ACC112 (cell line): ENCODE data around the gene ATP11A.

Source experiments
- H2AFZ ChIP-seq: fragments of 200-600 bp; sonication (generic); one replicate; pipeline ENCODE4 v1.6.0; 2017; ENCODE audit warnings: antibody characterized with exemption, low read length; ENCODE audit not compliant: unreplicated experiment
- H3K27ac ChIP-seq: fragments of 200-600 bp; sonication (generic); 2 replicates; pipeline ENCODE4 v1.5.1; 2014; ENCODE audit warnings: low read depth, mild to moderate bottlenecking, antibody characterized with exemption, low read length, moderate library complexity
- H3K27me3 ChIP-seq: fragments of 200-600 bp; sonication (generic); 2 replicates; pipeline ENCODE4 v1.6.1; 2014; ENCODE audit warnings: mild to moderate bottlenecking, antibody characterized with exemption, low read length, moderate library complexity, mixed read lengths; ENCODE audit not compliant: insufficient read depth
- H3K36me3 ChIP-seq: fragments of 200-600 bp; sonication (generic); 2 replicates; pipeline ENCODE4 v1.6.1; 2016; ENCODE audit warnings: mild to moderate bottlenecking, antibody characterized with exemption, low read length, moderate library complexity, mixed read lengths; ENCODE audit not compliant: insufficient read depth
- H3K4me1 ChIP-seq: fragments of 200-600 bp; sonication (generic); one replicate; pipeline ENCODE4 v1.6.1; 2016; ENCODE audit warnings: low read length, mixed read lengths; ENCODE audit not compliant: insufficient read depth, unreplicated experiment, control insufficient read depth
- H3K4me3 ChIP-seq: fragments of 200-600 bp; sonication (generic); 2 replicates; pipeline ENCODE4 v1.5.1; 2014; ENCODE audit warnings: mild to moderate bottlenecking, low read depth, low read length
- H3K79me2 ChIP-seq: fragments of 200-600 bp; sonication (generic); one replicate; pipeline ENCODE4 v1.6.0; 2016; ENCODE audit warnings: low read length; ENCODE audit not compliant: control insufficient read depth, unreplicated experiment, insufficient read depth

Gene ATP11A

DNA sequence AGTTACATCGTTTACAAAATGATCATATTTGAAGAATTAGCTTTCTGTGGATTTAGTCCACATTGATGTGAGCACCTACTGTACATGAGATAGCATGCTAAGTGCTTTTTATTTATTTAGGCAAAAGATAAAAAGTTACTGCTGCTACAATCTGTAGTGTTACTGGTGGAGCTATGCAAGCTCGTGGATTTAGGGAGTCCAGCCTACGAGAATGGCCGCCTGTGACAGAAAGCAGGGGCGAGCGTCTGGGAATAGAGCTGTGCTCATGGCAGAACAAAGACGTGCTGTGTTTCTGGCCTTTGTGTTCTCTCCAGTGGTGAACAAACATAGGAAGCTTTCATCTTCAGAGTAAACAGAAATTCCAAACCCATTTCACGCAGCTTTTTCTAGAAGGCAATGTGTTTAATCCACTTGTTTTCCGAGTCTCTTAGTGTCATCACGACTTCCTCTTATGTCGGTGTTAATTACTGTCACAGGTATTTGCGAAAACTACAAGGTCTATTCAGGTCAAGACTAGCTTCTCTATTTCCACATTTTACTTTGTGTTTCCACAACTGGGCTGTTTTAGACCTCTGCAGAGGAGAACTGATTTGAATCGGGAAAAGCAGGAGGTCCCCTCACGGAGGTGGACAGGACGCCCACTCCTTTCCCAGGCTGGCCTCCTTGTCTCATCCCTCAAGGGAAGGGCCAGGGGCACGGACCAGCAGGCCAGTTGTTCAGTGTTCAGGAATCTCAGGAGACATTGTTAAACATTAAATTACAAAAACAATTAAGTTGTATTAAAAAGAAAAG is 67.3 kb downstream of the ATP11A start:
- Histone ChIP-seq H2AFZ (no peak overlapping the region), H3K27ac (no peak overlapping the region), H3K36me3 (no peaks in the 10 kb centered on the region), H3K4me1 (peaks cover 13% of the 10 kb centered on the region), H3K4me3 (no peak overlapping the region), H3K79me2 (no peaks in the 10 kb centered on the region), H3K27me3 (no peaks in the 10 kb centered on the region)

DNA sequence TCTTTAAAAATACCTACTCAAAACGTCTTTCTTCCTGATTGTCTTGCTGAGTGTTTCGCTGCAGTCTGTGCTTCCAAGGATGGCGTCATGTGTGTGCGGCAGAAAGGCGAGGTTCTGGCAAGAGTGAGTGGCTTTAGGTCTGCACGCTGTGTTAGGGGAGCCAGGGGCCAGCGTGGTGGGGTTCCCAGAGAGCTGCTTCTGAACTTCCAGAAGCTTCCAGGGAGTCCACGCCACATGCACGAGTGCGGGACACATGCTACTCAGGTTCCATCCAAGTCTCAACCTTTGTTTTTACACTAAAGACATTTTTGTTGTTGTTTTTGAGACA is 67.9 kb downstream of the ATP11A start:
- H3K79me2 ChIP-seq = no peaks in the 10 kb centered on the region
- no peaks in the 10 kb centered on the region for H3K27me3 ChIP-seq
- H3K36me3 ChIP-seq = no peaks in the 10 kb centered on the region
- H3K27ac ChIP-seq = no peak overlapping the region
- H3K4me3 ChIP-seq = no peak overlapping the region
- H3K4me1 ChIP-seq = peaks cover 14% of the 10 kb centered on the region
- H2AFZ ChIP-seq = no peak overlapping the region

DNA sequence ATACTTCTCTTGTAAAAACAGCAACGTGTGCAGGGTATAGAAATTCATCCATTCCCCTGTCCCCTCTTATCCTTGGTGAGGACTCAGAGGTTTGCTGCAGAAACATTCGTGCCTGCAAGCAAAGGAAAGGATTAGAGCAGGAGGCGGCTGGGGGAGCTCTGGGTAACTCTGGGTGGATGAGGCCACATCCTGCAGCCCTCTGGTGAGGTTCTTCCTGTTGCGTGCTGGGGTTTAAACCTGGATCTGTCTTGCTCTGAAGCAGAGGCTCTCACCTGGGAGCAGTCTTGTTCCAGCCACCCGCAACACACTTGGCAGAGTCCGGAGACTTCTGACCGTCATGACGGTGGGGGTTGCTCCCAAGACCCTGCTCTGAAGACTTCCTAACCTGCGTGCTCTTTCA is 69.2 kb downstream of the ATP11A start:
- no peaks in the 10 kb centered on the region for H3K36me3 ChIP-seq
- no peaks in the 10 kb centered on the region for H3K79me2 ChIP-seq
- H3K4me3 ChIP-seq = no peak overlapping the region
- H3K27ac ChIP-seq = no peak overlapping the region
- H3K4me1 ChIP-seq = peaks cover 14% of the 10 kb centered on the region
- no peak overlapping the region for H2AFZ ChIP-seq
- no peaks in the 10 kb centered on the region for H3K27me3 ChIP-seq

DNA sequence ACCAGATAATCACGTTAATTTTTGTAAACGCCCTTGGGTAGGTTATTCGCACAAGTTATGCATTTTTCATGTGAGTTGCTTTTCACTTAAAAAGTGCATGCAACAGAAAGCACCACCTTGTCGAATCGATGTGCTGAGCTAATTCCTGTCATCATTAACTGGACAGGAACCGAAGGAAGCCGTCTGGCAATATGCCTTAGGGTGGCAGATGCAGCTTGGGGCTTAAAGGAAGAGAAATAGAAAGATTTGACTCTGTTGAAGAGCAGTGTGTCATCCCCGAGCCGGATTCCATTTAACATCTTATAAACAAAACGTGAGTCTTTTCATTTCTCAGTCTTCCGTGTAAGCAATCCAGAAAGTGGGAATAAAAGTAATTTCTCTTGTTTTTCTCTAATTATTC is 70.0 kb downstream of the ATP11A start:
- Histone ChIP-seq H3K27ac (no peak overlapping the region), H3K4me1 (peaks cover 14% of the 10 kb centered on the region), H3K36me3 (no peaks in the 10 kb centered on the region), H2AFZ (no peak overlapping the region), H3K4me3 (no peak overlapping the region), H3K79me2 (no peaks in the 10 kb centered on the region), H3K27me3 (no peaks in the 10 kb centered on the region)

DNA sequence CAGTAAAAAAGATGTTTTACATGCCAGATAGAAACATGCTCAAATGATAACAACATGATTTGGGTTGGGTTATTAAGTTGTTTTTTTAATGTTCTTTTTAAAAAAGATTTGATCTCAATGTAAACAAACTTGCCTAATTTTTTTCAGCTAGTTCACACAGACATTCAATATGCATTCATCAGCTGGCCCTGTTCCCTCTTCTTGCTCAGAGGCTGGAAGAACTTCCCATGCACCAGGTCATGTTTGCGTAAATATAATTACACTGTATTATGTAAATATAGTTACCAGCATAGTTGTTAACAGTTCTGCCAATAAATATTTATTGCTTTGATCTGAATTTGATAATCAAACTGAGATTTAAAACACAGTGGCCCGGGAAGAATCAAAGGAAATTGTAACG is 70.6 kb downstream of the ATP11A start:
- H3K4me1 ChIP-seq = peaks cover 14% of the 10 kb centered on the region
- H3K27ac ChIP-seq = no peak overlapping the region
- no peaks in the 10 kb centered on the region for H3K27me3 ChIP-seq
- no peak overlapping the region for H2AFZ ChIP-seq
- H3K79me2 ChIP-seq = no peaks in the 10 kb centered on the region
- H3K36me3 ChIP-seq = no peaks in the 10 kb centered on the region
- H3K4me3 ChIP-seq = peak overlapping the region; percentile 69

DNA sequence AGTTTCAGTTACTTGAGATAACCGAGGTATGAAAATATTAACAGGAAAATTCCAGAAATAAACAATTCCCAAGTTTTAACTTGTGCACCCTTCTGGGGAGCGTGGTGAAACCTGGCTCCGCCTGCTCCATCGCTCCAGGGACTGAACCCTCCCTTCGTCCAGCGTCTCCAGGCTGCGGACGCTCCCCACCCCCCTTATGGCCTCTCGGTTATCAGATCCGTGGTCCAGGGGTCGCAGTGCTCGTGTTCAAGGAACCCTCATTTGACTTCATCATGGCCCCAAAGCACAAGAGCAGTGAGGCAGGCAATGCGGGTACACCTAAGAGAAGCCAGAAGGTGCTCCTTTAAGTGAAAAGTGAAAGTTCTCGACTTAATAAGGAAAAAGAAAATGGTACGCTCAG is 71.1 kb downstream of the ATP11A start:
- H3K4me1 ChIP-seq = peaks cover 14% of the 10 kb centered on the region
- H3K36me3 ChIP-seq = no peaks in the 10 kb centered on the region
- no peak overlapping the region for H2AFZ ChIP-seq
- H3K79me2 ChIP-seq = no peaks in the 10 kb centered on the region
- no peak overlapping the region for H3K27ac ChIP-seq
- peak overlapping the region; percentile 69 for H3K4me3 ChIP-seq
- no peaks in the 10 kb centered on the region for H3K27me3 ChIP-seq

DNA sequence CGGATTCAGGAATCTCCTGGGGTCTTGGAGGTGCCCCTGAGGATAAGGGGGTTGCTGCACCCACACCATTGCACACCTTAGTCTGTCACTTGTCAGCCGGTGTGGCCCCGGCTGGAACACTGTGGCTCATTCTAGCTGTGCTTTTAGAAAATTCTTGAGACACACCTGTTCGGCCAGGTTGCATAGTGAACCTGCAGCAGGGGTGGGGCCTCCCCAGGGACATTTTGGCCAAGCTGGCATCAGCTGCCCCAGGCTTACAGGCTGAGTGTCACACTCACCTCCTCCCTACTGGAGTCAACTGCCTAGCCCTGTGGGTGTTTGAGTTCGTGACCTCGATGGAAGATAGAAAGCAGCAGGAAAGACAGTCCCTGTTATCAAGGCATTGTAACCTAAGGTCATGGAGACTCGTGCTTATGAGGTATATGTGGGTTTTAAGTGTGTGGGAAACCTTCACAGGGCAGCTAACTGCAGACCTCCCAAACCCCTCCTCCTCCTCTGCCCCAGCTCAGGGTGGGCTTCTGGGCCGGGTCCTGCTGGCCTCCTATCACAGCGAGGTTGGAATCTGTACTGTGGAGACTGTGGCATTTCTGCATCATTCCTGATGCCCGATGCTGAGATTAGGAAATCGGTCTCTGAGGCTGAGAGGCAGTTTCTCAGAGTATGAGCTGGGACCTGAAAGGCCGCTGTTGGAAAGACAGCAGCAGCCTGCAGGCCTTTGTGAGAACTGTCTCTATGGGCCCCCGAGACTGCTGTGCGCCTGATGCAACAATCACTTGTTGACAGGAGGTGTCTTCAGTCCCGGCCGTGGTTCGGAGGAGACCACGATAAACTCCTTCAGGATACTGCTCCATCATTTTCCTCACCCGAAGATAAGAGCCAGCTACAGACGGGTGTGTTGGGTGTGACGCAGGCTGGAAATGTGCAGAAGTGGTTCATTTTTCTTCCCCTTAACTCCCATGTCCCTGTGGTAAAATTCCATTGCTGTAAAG is 72.2 kb downstream of the ATP11A start:
- H3K27me3 ChIP-seq = no peaks in the 10 kb centered on the region
- no peak overlapping the region for H2AFZ ChIP-seq
- H3K79me2 ChIP-seq = no peaks in the 10 kb centered on the region
- H3K4me1 ChIP-seq = peaks cover 14% of the 10 kb centered on the region
- H3K4me3 ChIP-seq = no peak overlapping the region
- H3K27ac ChIP-seq = no peak overlapping the region
- no peaks in the 10 kb centered on the region for H3K36me3 ChIP-seq

DNA sequence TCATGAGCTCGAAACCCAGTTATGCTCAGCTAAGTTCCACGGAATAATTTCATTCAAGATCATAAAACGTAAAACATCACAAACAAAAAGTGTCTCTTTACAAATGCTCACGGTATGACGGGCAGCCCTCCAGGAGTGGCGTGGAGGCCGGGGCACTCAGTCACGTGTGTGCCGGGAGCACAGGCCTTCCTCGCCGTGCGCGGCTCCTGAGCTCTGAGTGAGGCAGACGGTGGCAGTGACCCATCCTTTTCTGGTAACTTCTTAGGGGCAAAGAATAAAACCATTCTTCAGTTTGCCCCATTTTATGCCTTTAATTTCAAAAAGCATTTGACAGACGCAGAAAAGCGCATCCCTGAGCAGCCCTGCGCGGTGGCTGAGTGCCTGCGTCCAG is 72.8 kb downstream of the ATP11A start:
- Histone ChIP-seq H3K79me2 (no peaks in the 10 kb centered on the region), H3K27ac (no peak overlapping the region), H2AFZ (no peak overlapping the region), H3K36me3 (no peaks in the 10 kb centered on the region), H3K4me1 (peaks cover 14% of the 10 kb centered on the region), H3K27me3 (no peaks in the 10 kb centered on the region), H3K4me3 (no peak overlapping the region)

DNA sequence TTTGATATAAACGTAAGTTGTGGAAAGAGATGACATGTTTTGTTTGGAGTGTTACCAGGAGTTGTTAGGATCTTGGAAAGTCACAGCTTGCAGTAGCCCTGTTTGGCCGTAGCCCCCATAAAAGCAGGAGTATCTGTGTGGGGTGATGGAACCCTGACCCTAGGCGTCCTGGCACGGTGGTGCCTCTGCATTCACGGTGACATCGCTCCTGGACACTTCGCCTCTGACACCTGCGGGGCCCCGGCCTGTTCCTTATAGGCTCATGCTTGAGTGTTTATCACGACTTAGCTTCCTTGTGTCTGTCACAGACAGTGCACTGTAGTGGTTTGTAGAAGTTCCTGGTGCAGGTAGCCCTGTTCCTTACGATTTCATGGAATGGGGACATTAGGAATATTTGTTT is 74.2 kb downstream of the ATP11A start:
- H3K36me3 ChIP-seq = no peaks in the 10 kb centered on the region

DNA sequence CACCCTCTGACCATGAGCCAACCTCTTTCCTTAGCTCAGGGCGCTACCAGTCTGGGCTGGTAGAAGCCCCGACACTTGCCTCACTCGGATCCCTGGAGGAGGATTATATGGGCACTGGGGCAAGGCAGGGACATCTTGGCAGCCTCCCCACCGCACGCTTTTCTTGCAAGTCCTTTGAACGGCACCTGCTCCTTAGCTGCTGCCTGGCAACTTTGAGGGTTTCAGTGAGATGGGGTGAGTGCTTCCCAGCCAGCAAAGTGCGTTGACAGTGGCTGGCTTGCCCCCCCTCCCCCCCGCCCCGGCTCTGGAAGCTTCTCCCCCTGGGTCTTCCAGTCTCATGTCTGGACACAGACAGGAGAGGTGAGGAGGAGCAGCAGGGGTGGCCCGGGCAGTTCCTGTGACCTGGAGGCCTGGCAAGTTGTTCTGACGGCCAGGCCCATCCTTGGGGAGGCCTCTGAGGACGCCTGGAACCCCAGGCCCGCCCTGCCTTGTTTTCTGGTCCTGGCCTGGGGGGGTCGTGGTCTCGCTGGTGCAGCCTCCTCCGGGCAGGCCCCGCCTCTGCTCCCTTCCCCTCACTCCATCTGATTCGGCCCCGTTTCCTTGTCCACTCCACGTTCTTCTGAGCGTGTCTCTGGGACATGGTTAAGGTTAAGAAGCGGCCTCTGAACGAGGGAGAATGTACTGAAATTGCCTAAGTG is 75.2 kb downstream of the ATP11A start:
- Histone ChIP-seq H3K27me3 (no peaks in the 10 kb centered on the region), H3K4me1 (peaks cover 14% of the 10 kb centered on the region), H3K4me3 (no peak overlapping the region), H3K79me2 (no peaks in the 10 kb centered on the region), H3K27ac (no peak overlapping the region), H2AFZ (no peak overlapping the region), H3K36me3 (no peaks in the 10 kb centered on the region)

More for the DNA sequence above, 74.2 kb downstream of the ATP11A start:
- no peak overlapping the region for H3K27ac ChIP-seq
- H3K4me1 ChIP-seq = peaks cover 14% of the 10 kb centered on the region
- H3K4me3 ChIP-seq = no peak overlapping the region
- no peaks in the 10 kb centered on the region for H3K27me3 ChIP-seq
- H2AFZ ChIP-seq = no peak overlapping the region
- H3K79me2 ChIP-seq = no peaks in the 10 kb centered on the region
